Nephron (organoid): ENCODE measurements around the gene GTF2IRD1.
"Not testable (repeated sequence)": the region's sequence is repeated elsewhere in the genome, so short reads cannot be mapped to it uniquely, and the experiment has no call there.

Source experiments
- H3K27ac Mint-ChIP-seq, 3 experiments: 2 replicates each; pipeline ENCODE4 v1.8.0; 2020; ENCODE audit warnings: mixed read lengths in 3 of 3, mild to moderate bottlenecking in 2 of 3, moderate library complexity in 1 of 3
- H3K27me3 Mint-ChIP-seq: 2 replicates; pipeline ENCODE4 v1.8.0; 2021; ENCODE audit warnings: low read depth, mild to moderate bottlenecking, moderate library complexity, mixed read lengths
- H3K36me3 Mint-ChIP-seq: 2 replicates; pipeline ENCODE4 v1.8.0; 2020; ENCODE audit warnings: low read depth, mixed read lengths
- H3K4me1 Mint-ChIP-seq: 2 replicates; pipeline ENCODE4 v1.8.0; 2020; ENCODE audit warnings: mixed read lengths
- H3K4me3 Mint-ChIP-seq, 3 experiments: 2 replicates each; pipeline ENCODE4 v1.8.0; 2020; ENCODE audit warnings: mild to moderate bottlenecking in 3 of 3, mixed read lengths in 3 of 3, moderate library complexity in 2 of 3
- H3K9me3 Mint-ChIP-seq: 2 replicates; pipeline ENCODE4 v1.8.0; 2020; ENCODE audit warnings: mixed read lengths
- CTCF ChIP-seq, 3 experiments: fragments of 200-600 bp; sonication (generic); IDR thresholded peaks; one replicate each; pipeline ENCODE4 v1.5.0; 2021; ENCODE audit warnings: antibody characterized with exemption in 3 of 3; ENCODE audit not compliant: unreplicated experiment in 3 of 3

GTF2IRD1 gene

DNA sequence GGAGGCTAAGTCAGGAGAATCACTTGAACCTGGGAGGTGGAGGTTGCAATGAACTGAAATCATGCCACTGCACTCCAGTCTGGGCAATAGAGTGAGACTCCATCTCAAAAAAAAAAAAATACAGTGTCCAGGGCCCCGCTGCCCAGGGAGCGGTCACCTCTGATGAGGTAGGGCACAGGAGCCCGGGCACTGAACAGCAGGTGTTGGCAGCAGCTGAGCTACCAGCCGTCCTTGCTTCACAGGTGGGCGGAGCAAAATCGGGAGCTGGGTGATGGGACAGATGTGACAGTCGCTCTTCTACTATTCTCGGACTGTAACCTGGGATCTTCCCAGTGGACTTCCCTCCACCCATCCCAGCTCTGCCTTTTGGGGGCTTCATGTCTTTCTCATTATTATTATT is 49.4 kb downstream of the GTF2IRD1 start:
- Mint-ChIP-seq H3K27me3 (no peaks in the 10 kb centered on the region), H3K27ac (no peak overlapping the region), H3K4me1 (peaks cover 19% of the 10 kb centered on the region), H3K4me3 (no peak overlapping the region), H3K9me3 (no peaks in the 10 kb centered on the region), H3K36me3 (peaks cover 18% of the 10 kb centered on the region)
- no peak for TF ChIP-seq CTCF (IDR thresholded peaks at IDR 0.05; ENCODE audit: unreplicated experiment in 3 of 3)

DNA sequence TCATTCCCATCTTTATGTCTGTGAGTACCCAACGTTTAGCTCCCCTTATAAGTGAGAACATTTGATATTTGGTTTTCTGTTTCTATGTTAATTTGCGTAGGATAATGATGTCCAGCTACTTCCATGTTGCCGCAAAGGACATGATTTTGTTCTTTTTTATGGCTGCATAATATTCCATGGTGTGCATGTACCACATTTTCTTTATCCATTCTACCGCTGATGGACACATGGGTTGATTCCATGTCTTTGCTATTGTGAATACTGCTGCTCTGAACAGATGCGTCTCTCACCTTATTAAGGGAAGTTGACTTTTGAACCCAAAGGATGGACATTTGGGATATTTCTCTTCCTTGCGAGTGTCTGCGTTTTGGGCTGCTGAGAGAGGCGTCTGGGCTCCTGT is 50.2 kb downstream of the GTF2IRD1 start:
- Mint-ChIP-seq H3K36me3 (peaks cover 20% of the 10 kb centered on the region), H3K27ac (peak overlapping the region in 1 of 3 experiments; percentile 42), H3K9me3 (no peaks in the 10 kb centered on the region), H3K27me3 (no peaks in the 10 kb centered on the region), H3K4me1 (peaks cover 23% of the 10 kb centered on the region), H3K4me3 (no peak overlapping the region)
- TF ChIP-seq CTCF (IDR thresholded peaks at IDR 0.05; ENCODE audit: unreplicated experiment in 3 of 3) = no peak

DNA sequence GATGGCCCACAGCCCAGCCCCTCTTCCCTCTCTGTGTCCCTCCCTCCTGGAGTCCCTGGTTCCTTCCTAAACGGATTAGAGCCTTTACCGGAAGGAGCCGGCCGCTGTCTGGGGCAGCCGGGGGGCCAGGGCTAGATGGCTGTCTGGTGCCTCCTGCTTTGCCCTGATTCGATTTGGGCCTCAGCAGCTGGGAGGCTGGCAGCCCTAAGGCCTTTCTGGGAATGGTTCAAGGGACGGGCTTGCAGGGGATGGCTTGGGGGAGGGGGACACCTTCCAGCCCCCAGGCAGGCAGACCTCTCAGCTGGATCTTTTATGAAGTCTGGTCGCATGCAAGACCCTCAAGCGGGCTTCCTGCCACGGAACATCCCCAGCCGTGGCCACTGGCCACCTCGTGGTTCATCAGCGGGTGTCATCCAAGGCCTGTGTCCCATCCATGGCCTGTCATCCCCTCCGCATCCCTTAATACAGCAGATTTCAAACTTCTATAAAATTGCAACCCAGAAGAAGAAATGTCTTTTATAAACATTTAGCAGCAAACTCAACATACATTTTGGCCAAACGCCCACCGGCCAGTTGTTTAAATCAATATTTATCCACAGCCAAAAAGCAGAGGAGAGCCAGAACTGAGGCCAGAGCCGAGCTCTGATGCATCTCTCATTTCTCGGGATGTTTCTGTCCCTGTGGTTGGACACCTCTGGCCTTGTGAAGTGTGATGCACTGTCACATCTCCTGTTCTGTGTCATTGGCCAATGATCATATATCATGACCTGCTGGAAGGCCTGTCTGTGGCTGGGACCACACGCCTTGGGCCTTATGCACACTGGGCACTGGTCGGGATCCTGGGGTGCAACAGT is 52.0 kb downstream of the GTF2IRD1 start:
- no peak for TF ChIP-seq CTCF (IDR thresholded peaks at IDR 0.05; ENCODE audit: unreplicated experiment in 3 of 3)
- Mint-ChIP-seq H3K4me3 (peak overlapping the region in 2 of 3 experiments; percentile 42 to 49), H3K4me1 (peaks cover 17% of the 10 kb centered on the region), H3K27me3 (no peaks in the 10 kb centered on the region), H3K9me3 (no peaks in the 10 kb centered on the region), H3K36me3 (peaks cover 20% of the 10 kb centered on the region), H3K27ac (peak overlapping the region; percentile 83 to 98 (median 93))

GRCh38 chr7:74506325-74506724 is 52.6 kb downstream of the GTF2IRD1 start:
- no peaks in the 10 kb centered on the region for H3K27me3 Mint-ChIP-seq
- peaks cover 21% of the 10 kb centered on the region for H3K36me3 Mint-ChIP-seq
- no peak for TF ChIP-seq CTCF (IDR thresholded peaks at IDR 0.05; ENCODE audit: unreplicated experiment in 3 of 3)

GRCh38 chr7:74507538-74508319 is 54.0 kb downstream of the GTF2IRD1 start:
- no peak for TF ChIP-seq CTCF (IDR thresholded peaks at IDR 0.05; ENCODE audit: unreplicated experiment in 3 of 3)
- H3K9me3 Mint-ChIP-seq = no peaks in the 10 kb centered on the region
- H3K36me3 Mint-ChIP-seq = peaks cover 24% of the 10 kb centered on the region
- H3K27me3 Mint-ChIP-seq = no peaks in the 10 kb centered on the region
- H3K4me3 Mint-ChIP-seq = no peak overlapping the region
- H3K27ac Mint-ChIP-seq = no peak overlapping the region
- peaks cover 25% of the 10 kb centered on the region for H3K4me1 Mint-ChIP-seq

More at GRCh38 chr7:74506325-74506724, 52.6 kb downstream of the GTF2IRD1 start:
- Mint-ChIP-seq H3K4me1 (peaks cover 22% of the 10 kb centered on the region), H3K9me3 (no peaks in the 10 kb centered on the region), H3K27ac (peak overlapping the region; percentile 83 to 98 (median 93)), H3K4me3 (no peak overlapping the region)

DNA sequence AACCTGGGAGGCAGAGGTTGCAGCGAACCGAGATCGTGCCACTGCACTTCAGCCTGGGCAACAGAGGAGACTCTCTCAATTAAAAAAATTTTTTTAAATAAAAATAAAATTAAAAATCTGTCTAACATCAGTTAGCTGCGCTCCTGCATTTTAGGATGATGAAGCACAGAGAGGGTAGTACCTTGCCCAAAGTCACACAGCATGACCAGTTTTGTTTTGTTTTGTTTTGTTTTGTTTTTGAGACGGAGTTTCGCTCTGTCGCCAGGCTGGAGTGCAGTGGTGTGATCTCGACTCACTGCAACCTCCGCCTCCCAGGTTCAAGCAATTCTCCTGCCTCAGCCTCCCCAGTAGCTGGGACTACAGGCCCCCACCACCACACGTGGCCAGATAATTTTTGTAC is 55.7 kb downstream of the GTF2IRD1 start:
- not testable (repeated sequence) for H3K27me3 Mint-ChIP-seq, H3K4me3 Mint-ChIP-seq, H3K9me3 Mint-ChIP-seq, H3K27ac Mint-ChIP-seq
- Mint-ChIP-seq H3K4me1 (peaks cover 31% of the 10 kb centered on the region), H3K36me3 (peaks cover 19% of the 10 kb centered on the region)
